H1 (cell line): ENCODE data around the gene CD84. TPM values are rescaled to one million over a fixed set of nuclear protein-coding genes. Genes with fewer than 3 reads are reported as not detected.
A peak's percentile ranks its signal among the peaks of the same experiment; 100 is the strongest.

Experiments used
- CTCF ChIA-PET: fragments of 300-600 bp; sonication (Branson Sonifier 250); formaldehyde crosslinking; loops from one replicate; lab custom pipeline; 2021; ENCODE audit not compliant: partially characterized antibody; lab: Charles Lee
- POLR2A ChIA-PET: fragments of 300-600 bp; sonication (Branson Sonifier 250); formaldehyde crosslinking; loops from one replicate; lab custom pipeline; 2021; ENCODE audit warnings: inconsistent platforms; ENCODE audit not compliant: partially characterized antibody; lab: Charles Lee
- DNase-seq, 2 experiments: peaks; one replicate each; pipeline versions ENCODE4 v3.0.0 to v3.0.0-alpha.2; 2010 to 2022; ENCODE audit warnings: low spot score in 2 of 2, low read depth in 1 of 2, mixed read lengths in 1 of 2
- FAIRE-seq: peaks from 2 replicates; lab custom pipeline; 2011; peaks lifted over from hg19 to GRCh38; lab: Jason Lieb, UNC
- H2AFZ ChIP-seq: 2 replicates; pipeline ENCODE4 v1.8.1; 2012; ENCODE audit warnings: low read length, inconsistent platforms
- H2AK5ac ChIP-seq: 2 replicates; pipeline ENCODE4 v1.6.1; 2013; ENCODE audit warnings: low read depth, low read length
- H2BK120ac ChIP-seq: replicated peaks from 2 replicates; pipeline ENCODE3; 2013; ENCODE audit warnings: low read depth, low read length, inconsistent platforms
- H2BK12ac ChIP-seq: 2 replicates; pipeline ENCODE4 v1.6.1; 2013; ENCODE audit warnings: low read depth, low read length
- H2BK15ac ChIP-seq: 2 replicates; pipeline ENCODE4 v1.6.1; 2013; ENCODE audit warnings: low read length
- H2BK20ac ChIP-seq: 2 replicates; pipeline ENCODE4 v1.6.1; 2013; ENCODE audit warnings: low read length
- H2BK5ac ChIP-seq: 2 replicates; pipeline ENCODE4 v1.6.1; 2013; ENCODE audit warnings: low read depth, low read length
- H3K14ac ChIP-seq: 2 replicates; pipeline ENCODE4 v1.6.1; 2013; ENCODE audit warnings: inconsistent platforms; ENCODE audit not compliant: insufficient read length
- H3K18ac ChIP-seq: 2 replicates; pipeline ENCODE4 v1.6.1; 2013; ENCODE audit warnings: low read length; ENCODE audit errors: extremely low read depth
- H3K23ac ChIP-seq: 2 replicates; pipeline ENCODE4 v1.6.1; 2013; ENCODE audit warnings: inconsistent platforms; ENCODE audit not compliant: insufficient read length
- H3K23me2 ChIP-seq: 2 replicates; pipeline ENCODE4 v1.6.1; 2013; ENCODE audit warnings: low read depth, low read length
- H3K27ac ChIP-seq: 2 replicates; pipeline ENCODE4 v1.6.1; 2011; ENCODE audit warnings: low read depth, low read length, inconsistent platforms
- H3K27me3 ChIP-seq, 4 experiments: replicated peaks in 1 of 4; 1 replicate in 1 of 4; 2 replicates in 3 of 4; pipeline versions ENCODE4 v1.6.1 to v1.8.1; 2011 to 2013; ENCODE audit warnings: low read length in 3 of 4, mild to moderate bottlenecking in 3 of 4, inconsistent platforms in 2 of 4, mixed read lengths in 2 of 4, moderate library complexity in 1 of 4; ENCODE audit not compliant: control insufficient read depth in 3 of 4, insufficient read depth in 3 of 4; ENCODE audit errors: extremely low read depth in 1 of 4
- H3K36me3 ChIP-seq, 4 experiments: 2 replicates each; pipeline versions ENCODE4 v1.6.1 to v1.8.1; 2011 to 2013; ENCODE audit warnings: mild to moderate bottlenecking in 4 of 4, low read length in 3 of 4, moderate library complexity in 2 of 4, control low read depth in 1 of 4, inconsistent platforms in 1 of 4; ENCODE audit not compliant: insufficient read depth in 4 of 4, control insufficient read depth in 2 of 4
- H3K4ac ChIP-seq: replicated peaks from 2 replicates; pipeline ENCODE3; 2013; ENCODE audit warnings: low read length, low read depth, mixed read lengths, inconsistent platforms; ENCODE audit not compliant: insufficient read length
- H3K4me1 ChIP-seq, 4 experiments: replicated peaks in 1 of 4; 1 replicate in 1 of 4; 2 replicates in 3 of 4; pipeline versions ENCODE4 v1.6.1 to v1.8.1; 2011 to 2013; ENCODE audit warnings: low read length in 3 of 4, inconsistent platforms in 2 of 4, mixed read lengths in 1 of 4; ENCODE audit not compliant: insufficient read depth in 4 of 4, control insufficient read depth in 3 of 4
- H3K4me2 ChIP-seq, 2 experiments: 2 replicates each; pipeline versions ENCODE4 v1.6.1 to v1.8.1; 2011 to 2013; ENCODE audit warnings: low read depth in 2 of 2, low read length in 2 of 2, control low read depth in 1 of 2, inconsistent platforms in 1 of 2, mild to moderate bottlenecking in 1 of 2; ENCODE audit not compliant: insufficient read depth in 1 of 2
- H3K4me3 ChIP-seq, 4 experiments: fragments of 200-600, 300-600 bp in 1 of 4; sonication (generic), shearing (Covaris generic), sonication (Bioruptor Twin) in 1 of 4; 2 replicates each; pipeline versions ENCODE4 v1.5.1 to v1.8.1; 2011 to 2016; ENCODE audit warnings: low read length in 4 of 4, low read depth in 3 of 4, control low read depth in 2 of 4, inconsistent platforms in 2 of 4, mild to moderate bottlenecking in 2 of 4, mixed read lengths in 1 of 4, moderate library complexity in 1 of 4; ENCODE audit not compliant: insufficient read depth in 2 of 4; ENCODE audit errors: extremely low read depth in 1 of 4
- H3K56ac ChIP-seq: replicated peaks from 2 replicates; pipeline ENCODE3; 2013; ENCODE audit warnings: low read depth, mild to moderate bottlenecking, mixed read lengths, low read length, inconsistent platforms; ENCODE audit not compliant: insufficient read length
- H3K79me1 ChIP-seq: 2 replicates; pipeline ENCODE4 v1.6.1; 2013; ENCODE audit warnings: low read depth, low read length, control low read depth
- H3K79me2 ChIP-seq, 2 experiments: 2 replicates each; pipeline versions ENCODE4 v1.6.1 to v1.8.1; 2012 to 2013; ENCODE audit warnings: low read length in 2 of 2, mild to moderate bottlenecking in 2 of 2, inconsistent platforms in 1 of 2; ENCODE audit not compliant: insufficient read depth in 2 of 2, control insufficient read depth in 1 of 2
- H3K9ac ChIP-seq, 4 experiments: replicated peaks in 1 of 4; 1 replicate in 1 of 4; 2 replicates in 3 of 4; pipeline versions ENCODE4 v1.6.1 to v1.8.1; 2011 to 2013; ENCODE audit warnings: low read depth in 3 of 4, low read length in 3 of 4, control low read depth in 2 of 4, mild to moderate bottlenecking in 2 of 4, moderate library complexity in 2 of 4, inconsistent platforms in 1 of 4; ENCODE audit errors: extremely low read depth in 1 of 4
- H3K9me3 ChIP-seq, 2 experiments: 2 replicates each; pipeline versions ENCODE4 v1.6.1 to v1.8.1; 2012 to 2013; ENCODE audit warnings: mild to moderate bottlenecking in 2 of 2, moderate library complexity in 2 of 2, control low read depth in 1 of 2, inconsistent platforms in 1 of 2, low read depth in 1 of 2, low read length in 1 of 2, mixed read lengths in 1 of 2; ENCODE audit not compliant: insufficient read depth in 2 of 2
- H4K20me1 ChIP-seq, 2 experiments: replicated peaks in 1 of 2; 2 replicates each; pipeline versions ENCODE3 to v1.8.1; 2011 to 2013; ENCODE audit warnings: inconsistent platforms in 2 of 2, low read length in 2 of 2, mild to moderate bottlenecking in 1 of 2; ENCODE audit not compliant: insufficient read depth in 2 of 2, control insufficient read depth in 1 of 2
- H4K5ac ChIP-seq: 2 replicates; pipeline ENCODE4 v1.6.1; 2013; ENCODE audit warnings: low read length, low read depth, mixed read lengths, inconsistent platforms; ENCODE audit not compliant: insufficient read length
- H4K8ac ChIP-seq: 2 replicates; pipeline ENCODE4 v1.8.0; 2013; ENCODE audit warnings: mild to moderate bottlenecking, moderate library complexity, low read length, inconsistent platforms; ENCODE audit not compliant: insufficient read depth; ENCODE audit errors: extremely low read depth
- H4K91ac ChIP-seq: replicated peaks from 2 replicates; pipeline ENCODE3; 2013; ENCODE audit warnings: low read length, mixed read lengths, inconsistent platforms; ENCODE audit not compliant: insufficient read length
- SP1 ChIP-seq: IDR thresholded peaks from 2 replicates; pipeline ENCODE4 v1.6.1; 2011; ENCODE audit warnings: low read depth, low read length
- WGBS, 2 experiments: shearing (Covaris generic) in 1 of 2; methylation state at CpG; one replicate each; pipeline versions ENCODE4 v1.1.6 to v1.1.7; 2013 to 2015; ENCODE audit warnings: low lambda C conversion rate in 2 of 2, mixed read lengths in 2 of 2, inconsistent platforms in 1 of 2, low coverage in 1 of 2, missing lambda C conversion rate in 1 of 2; ENCODE audit not compliant: insufficient replicate concordance in 2 of 2, insufficient coverage in 1 of 2, insufficient read length in 1 of 2; ENCODE audit errors: extremely low coverage in 1 of 2, missing lambda C conversion rate in 1 of 2; 5-methylcytosine and 5-hydroxymethylcytosine counted together
- polyA plus RNA-seq, 7 experiments: library from polyadenylated mRNA; depleted of rRNA in 3 of 7; stranded (reverse) in 5 of 7; unstranded in 2 of 7; fragments of >200 nt in 5 of 7; fragments of 200-250 nt in 2 of 7; gene quantifications; 1 replicate in 5 of 7; 2 replicates in 1 of 7; 4 replicates in 1 of 7; pipeline versions ENCODE4 v1.2.1 to v1.2.3, GENCODE V29; 2011 to 2013; ENCODE audit warnings: missing spikeins in 2 of 7, mixed read lengths in 2 of 7
- total RNA-seq: library from RNA; stranded (reverse); fragmentation: NEBNext Ultra II Directional; extraction: Animal tissue kit (Norgen Biotek cat#: 25700); gene quantifications from 2 replicates; pipeline ENCODE4 v1.2.1, GENCODE V29; 2021
- TF ChIP-seq, protein P1 (sequence below), 3 experiments: IDR thresholded peaks; 1 replicate in 2 of 3; 2 replicates in 1 of 3; pipeline versions ENCODE4 v1.5.1 to v1.6.1; 2011; ENCODE audit warnings: low read length in 3 of 3, mild to moderate bottlenecking in 3 of 3, inconsistent platforms in 2 of 3, low read depth in 1 of 3, moderate library complexity in 1 of 3; ENCODE audit not compliant: insufficient read depth in 1 of 3; ENCODE audit errors: control extremely low read depth in 1 of 3

The CD84 gene
- total and polyA plus RNA-seq, 2 of the 8 experiments (the other 6 are each of a cell fraction or from before 2014, with no cell fraction given) = not detected

- H2BK5ac ChIP-seq = no peak overlapping the region
- H2BK120ac ChIP-seq = no peak overlapping the region
- no peaks in the 10 kb centered on the region for H4K20me1 ChIP-seq
- H3K56ac ChIP-seq = no peak overlapping the region
- no peak overlapping the region for H4K8ac ChIP-seq
- WGBS, 2 experiments = 74% methylated on average over 5 of the region's 5 CpGs; no CpG with 5 or more reads in 1 of the 2 experiments
- H3K4ac ChIP-seq = no peak overlapping the region
- TF ChIP-seq, protein P1, sequence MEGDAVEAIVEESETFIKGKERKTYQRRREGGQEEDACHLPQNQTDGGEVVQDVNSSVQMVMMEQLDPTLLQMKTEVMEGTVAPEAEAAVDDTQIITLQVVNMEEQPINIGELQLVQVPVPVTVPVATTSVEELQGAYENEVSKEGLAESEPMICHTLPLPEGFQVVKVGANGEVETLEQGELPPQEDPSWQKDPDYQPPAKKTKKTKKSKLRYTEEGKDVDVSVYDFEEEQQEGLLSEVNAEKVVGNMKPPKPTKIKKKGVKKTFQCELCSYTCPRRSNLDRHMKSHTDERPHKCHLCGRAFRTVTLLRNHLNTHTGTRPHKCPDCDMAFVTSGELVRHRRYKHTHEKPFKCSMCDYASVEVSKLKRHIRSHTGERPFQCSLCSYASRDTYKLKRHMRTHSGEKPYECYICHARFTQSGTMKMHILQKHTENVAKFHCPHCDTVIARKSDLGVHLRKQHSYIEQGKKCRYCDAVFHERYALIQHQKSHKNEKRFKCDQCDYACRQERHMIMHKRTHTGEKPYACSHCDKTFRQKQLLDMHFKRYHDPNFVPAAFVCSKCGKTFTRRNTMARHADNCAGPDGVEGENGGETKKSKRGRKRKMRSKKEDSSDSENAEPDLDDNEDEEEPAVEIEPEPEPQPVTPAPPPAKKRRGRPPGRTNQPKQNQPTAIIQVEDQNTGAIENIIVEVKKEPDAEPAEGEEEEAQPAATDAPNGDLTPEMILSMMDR (IDR thresholded peaks at IDR 0.05; ENCODE audit: control extremely low read depth in 1 of 3, insufficient read depth in 1 of 3, low read depth in 1 of 3, low read length in 3 of 3) = peak in 1 of 3 experiments; percentile 23; a peak in 1 of 4 replicates
- TF ChIP-seq SP1 = no peak
- H3K23me2 ChIP-seq = no peaks in the 10 kb centered on the region
- DNase-seq (no peak), FAIRE-seq (no peak)
- no peak overlapping the region for H2BK20ac ChIP-seq
- H3K79me1 ChIP-seq = no peaks in the 10 kb centered on the region
- peak overlapping the region; percentile 89; the same call in 1 of the 2 replicates for H2AFZ ChIP-seq
- no peak overlapping the region for H3K9ac ChIP-seq
- H3K27me3 ChIP-seq = no peaks in the 10 kb centered on the region
- H3K23ac ChIP-seq = no peak overlapping the region
- H2AK5ac ChIP-seq = no peak overlapping the region
- H3K18ac ChIP-seq = no peak overlapping the region
- no peak overlapping the region for H2BK12ac ChIP-seq
- POLR2A ChIA-PET = no interaction called here
- H3K36me3 ChIP-seq = no peaks in the 10 kb centered on the region
- H3K4me1 ChIP-seq = peaks cover 3 to 6% (median 5%) of the 10 kb centered on the region in 4 experiments; a peak in 5 of 7 replicates
- no peak overlapping the region for H3K27ac ChIP-seq
- no peak overlapping the region for H3K4me3 ChIP-seq
- H4K91ac ChIP-seq = peak overlapping the region; percentile 20
- CTCF ChIA-PET = interaction anchor here (1.7 kb wide), 1 partner anchor 9 kb away, joined by 6 read pairs; no protein-coding TSS in a partner anchor
- H3K9me3 ChIP-seq = 0 out of 4 replicates have a peak, but pooled peaks cover 0 to 2% of the 10 kb centered on the region in 2 experiments
- no peak overlapping the region for H2BK15ac ChIP-seq
- no peak overlapping the region for H3K14ac ChIP-seq
- H3K79me2 ChIP-seq = no peaks in the 10 kb centered on the region
- no peak overlapping the region for H4K5ac ChIP-seq
- peak overlapping the region in 1 of 2 experiments; percentile 17; a peak in 1 of 4 replicates for H3K4me2 ChIP-seq
Measured at GRCh38 chr1:160519642-160520435, 59.5 kb downstream of the CD84 start.
